AG04449 (cell line): ENCODE results near the gene RSU1.

Source experiments
- CTCF ChIA-PET: fragments of 350-600 bp; formaldehyde crosslinking; extraction: SDS; loops from one replicate; lab custom pipeline; 2021; ENCODE audit warnings: antibody characterized with exemption; lab: Yijun Ruan, JAX
- POLR2A ChIA-PET: fragments of 400-600, 350-600 bp; formaldehyde crosslinking; extraction: SDS; loops from one replicate; lab custom pipeline; 2020; ENCODE audit warnings: antibody characterized with exemption, inconsistent platforms; lab: Yijun Ruan, JAX
- DNase-seq: peaks from one replicate; pipeline ENCODE4 v3.0.0-alpha.2; 2010; ENCODE audit warnings: low read depth, low spot score
- H3K4me3 ChIP-seq: 2 replicates; pipeline ENCODE4 v1.5.1; 2011; ENCODE audit warnings: low read depth, mild to moderate bottlenecking, control low read depth, low read length
- CTCF ChIP-seq: IDR thresholded peaks from one replicate; pipeline ENCODE4 v1.5.1; 2011; ENCODE audit warnings: mild to moderate bottlenecking, moderate library complexity, low read length, control low read depth, inconsistent platforms; ENCODE audit not compliant: insufficient read depth; ENCODE audit errors: missing control alignments

Gene RSU1

GRCh38 chr10:16742165-16742960 lies 74.9 kb downstream of the RSU1 start:
- no peak overlapping the region for H3K4me3 ChIP-seq
- TF ChIP-seq CTCF: no peak
- DNase-seq: no peak
- POLR2A ChIA-PET: no interaction called here
- CTCF ChIA-PET: no interaction called here

GRCh38 chr10:16741540-16741939 lies 75.7 kb downstream of the RSU1 start:
- no peak for DNase-seq
- H3K4me3 ChIP-seq: no peak overlapping the region
- no peak for TF ChIP-seq CTCF
- ChIA-PET CTCF (no interaction called here), POLR2A (no interaction called here)

- POLR2A ChIA-PET: no interaction called here
- no peak for DNase-seq
- no peak overlapping the region for H3K4me3 ChIP-seq
- TF ChIP-seq CTCF: no peak
- CTCF ChIA-PET: no interaction called here
Observed at GRCh38 chr10:16737420-16737819, 79.8 kb downstream of the RSU1 start.

GRCh38 chr10:16735671-16736070 lies 81.6 kb downstream of the RSU1 start:
- POLR2A ChIA-PET: no interaction called here
- CTCF ChIA-PET: interaction anchor here (1.0 kb wide), 1 partner anchor 41 kb away, joined by 3 read pairs; no protein-coding TSS in a partner anchor
- DNase-seq: no peak
- no peak overlapping the region for H3K4me3 ChIP-seq
- no peak for TF ChIP-seq CTCF

DNA sequence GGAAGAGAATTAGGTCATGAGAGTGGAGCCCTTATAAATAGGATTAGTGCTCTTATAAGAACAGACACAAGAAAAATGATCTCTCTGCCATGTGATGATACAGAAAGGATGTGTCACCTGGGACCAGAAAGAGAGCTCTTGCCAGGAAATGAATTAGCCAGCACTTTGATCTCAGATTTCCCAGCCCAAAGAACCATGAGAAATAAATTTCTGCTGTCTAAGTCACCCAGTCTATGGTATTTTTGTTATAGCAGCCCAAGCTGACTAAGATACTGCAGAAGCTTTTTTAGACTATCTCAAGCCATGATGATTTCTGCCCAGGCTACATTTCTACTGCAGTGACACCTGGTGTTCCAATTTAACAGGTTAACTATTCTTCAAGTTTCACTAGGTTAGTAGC lies 84.8 kb downstream of the RSU1 start:
- DNase-seq: no peak
- no peak for TF ChIP-seq CTCF
- POLR2A ChIA-PET: no interaction called here
- CTCF ChIA-PET: no interaction called here
- H3K4me3 ChIP-seq: no peak overlapping the region

- CTCF ChIA-PET: no interaction called here
- no peak for TF ChIP-seq CTCF
- H3K4me3 ChIP-seq: no peak overlapping the region
- DNase-seq: no peak
- POLR2A ChIA-PET: no interaction called here
Observed at GRCh38 chr10:16728266-16728665, 89.0 kb downstream of the RSU1 start.
